NCI-H1417 treated with DMSO at 0.1 percent for 48 hours (cell line): ENCODE results near the gene REV3L.

Source experiments
- DNase-seq: peaks from one replicate; lab custom pipeline; 2025; lab: John Stamatoyannopoulos, UW

REV3L gene

GRCh38 chr6:111423055-111423633 is 59.9 kb downstream of the REV3L start:
- DNase-seq: no peak

- no peak for DNase-seq
Observed at GRCh38 chr6:111418971-111419693, 63.9 kb downstream of the REV3L start.

GRCh38 chr6:111417946-111418345 is 65.1 kb downstream of the REV3L start:
- DNase-seq: no peak

GRCh38 chr6:111417181-111417585 is 65.8 kb downstream of the REV3L start:
- DNase-seq: no peak

- DNase-seq: no peak
Observed at GRCh38 chr6:111416529-111416928, 66.5 kb downstream of the REV3L start.

GRCh38 chr6:111414373-111414772 is 68.6 kb downstream of the REV3L start:
- DNase-seq: no peak

GRCh38 chr6:111411978-111412566 is 70.9 kb downstream of the REV3L start:
- DNase-seq: no peak

GRCh38 chr6:111411046-111411445 is 72.0 kb downstream of the REV3L start:
- DNase-seq: no peak

GRCh38 chr6:111410371-111410770 is 72.6 kb downstream of the REV3L start:
- no peak for DNase-seq

GRCh38 chr6:111409430-111409829 is 73.6 kb downstream of the REV3L start:
- DNase-seq: no peak

GRCh38 chr6:111407686-111408085 is 75.3 kb downstream of the REV3L start:
- no peak for DNase-seq

- DNase-seq: no peak
Observed at GRCh38 chr6:111406200-111406721, 76.8 kb downstream of the REV3L start.

- DNase-seq: no peak
Observed at GRCh38 chr6:111403388-111403787, 79.6 kb downstream of the REV3L start.

GRCh38 chr6:111399626-111400025 is 83.4 kb downstream of the REV3L start:
- no peak for DNase-seq

- no peak for DNase-seq
Observed at GRCh38 chr6:111388681-111389080, 94.3 kb downstream of the REV3L start.

GRCh38 chr6:111382476-111383294 is 100.3 kb downstream of the REV3L start:
- no peak for DNase-seq

- DNase-seq: no peak
Observed at GRCh38 chr6:111381728-111382127, 101.3 kb downstream of the REV3L start.

GRCh38 chr6:111381123-111381522 is 101.9 kb downstream of the REV3L start:
- no peak for DNase-seq

GRCh38 chr6:111379831-111380230 is 103.2 kb downstream of the REV3L start:
- DNase-seq: no peak

GRCh38 chr6:111379302-111379701 is 103.7 kb downstream of the REV3L start:
- DNase-seq: no peak

GRCh38 chr6:111377558-111378120 is 105.4 kb downstream of the REV3L start:
- DNase-seq: no peak
